ENCODE results near the gene ADIG.

The ADIG gene

DNA sequence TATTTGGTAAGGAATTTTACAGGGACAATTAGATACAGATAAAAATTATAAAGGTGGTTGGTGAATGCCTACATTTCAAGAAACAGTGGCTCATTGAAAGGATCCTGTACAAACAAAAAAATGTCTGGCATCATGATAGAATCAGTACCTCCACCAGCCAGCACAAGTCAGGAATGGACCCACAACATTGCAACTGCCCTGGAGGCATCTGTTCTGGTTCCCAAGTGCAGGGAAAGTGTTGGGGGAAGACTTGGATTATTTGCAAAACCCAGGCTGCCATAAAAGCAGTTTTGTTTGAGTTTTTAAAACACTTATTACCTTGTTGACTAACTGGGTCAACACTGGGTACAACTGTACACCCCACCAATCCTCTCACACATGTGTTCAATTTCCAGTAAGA lies 44.9 kb downstream of the ADIG start:
- intact Hi-C loops (cut with DNase I): no loop called here
- DNase-seq: no peak

DNA sequence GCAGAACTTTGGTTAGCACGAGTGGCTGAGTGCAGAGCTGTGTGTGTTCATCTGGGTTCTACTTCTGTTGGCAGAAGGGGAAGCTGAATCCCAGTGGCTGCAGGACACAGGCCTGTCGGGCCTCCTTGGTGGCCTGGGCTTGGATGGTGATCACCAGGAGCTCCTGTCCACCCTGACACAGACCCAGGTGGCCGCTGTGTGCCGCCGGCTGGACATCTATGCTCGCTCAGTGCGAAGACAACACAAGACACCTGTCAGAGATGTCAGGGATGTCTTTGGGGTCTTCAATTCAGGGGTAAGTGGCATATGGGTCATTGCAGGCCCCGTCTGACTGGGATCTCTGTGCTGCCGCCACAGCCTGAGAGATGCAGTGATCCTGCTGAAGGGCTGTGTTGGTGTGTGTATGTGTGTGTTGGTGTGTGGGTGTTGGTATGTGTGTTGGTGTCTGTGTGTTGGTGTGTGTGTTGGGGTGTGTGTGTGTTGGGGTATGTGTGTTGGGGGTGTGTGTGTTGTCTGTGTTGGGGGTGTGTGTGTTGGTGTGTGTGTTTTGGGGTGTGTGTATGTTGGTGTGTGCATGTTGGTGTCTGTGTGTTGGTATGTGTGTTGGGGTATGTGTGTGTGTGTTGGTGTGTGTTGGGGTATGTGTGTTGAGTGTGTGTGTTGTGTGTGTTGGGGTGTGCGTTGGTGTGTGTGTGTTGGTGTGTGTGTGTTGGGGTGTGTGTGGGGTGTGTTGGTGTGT lies 46.1 kb downstream of the ADIG start:
- intact Hi-C loops (cut with DNase I): no loop called here
- DNase-seq: no peak

DNA sequence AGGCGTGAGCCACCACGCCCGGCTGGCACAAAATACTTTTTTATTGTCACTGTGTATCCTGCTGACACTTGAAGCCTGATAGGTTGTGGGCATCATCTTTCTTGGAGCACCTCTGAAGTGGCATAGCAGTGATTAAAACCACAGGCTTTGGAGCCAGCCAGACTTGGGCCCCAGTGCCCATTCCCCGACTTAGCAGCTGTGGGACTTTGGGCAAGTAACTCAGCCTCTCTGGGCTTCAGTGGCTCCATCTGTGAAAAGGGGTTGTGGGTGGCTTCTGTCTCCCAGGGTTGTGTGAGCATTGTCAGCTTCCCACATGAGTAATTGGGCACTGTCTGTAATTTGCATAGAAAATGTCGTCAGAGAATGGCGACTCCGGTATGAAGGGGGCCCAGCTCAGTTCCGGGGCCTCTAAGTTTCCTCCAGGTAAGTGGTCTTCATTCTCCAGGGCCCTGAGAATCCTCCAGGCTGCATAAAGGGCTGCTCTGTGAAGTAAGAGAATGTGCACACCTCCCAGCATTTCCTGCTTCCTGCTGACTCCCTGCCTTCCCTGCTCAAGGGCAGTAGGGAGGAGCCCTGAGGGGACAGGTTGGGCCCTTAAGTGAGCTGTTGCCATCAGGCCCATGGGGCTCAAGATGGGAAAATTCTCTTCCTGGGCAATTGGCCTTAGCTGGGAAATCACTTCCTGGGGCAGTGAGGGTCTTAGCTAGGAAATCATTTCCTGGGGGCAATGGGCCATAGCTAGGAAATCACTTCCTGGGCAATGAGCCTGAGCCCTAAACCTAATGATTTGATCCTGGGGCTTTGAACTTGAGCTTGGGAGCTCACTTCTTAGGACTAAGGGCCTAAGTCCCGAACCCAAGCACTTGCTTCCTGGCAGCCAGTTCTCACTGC lies 47.8 kb downstream of the ADIG start:
- intact Hi-C loops (cut with DNase I): no loop called here
- DNase-seq: no peak

DNA sequence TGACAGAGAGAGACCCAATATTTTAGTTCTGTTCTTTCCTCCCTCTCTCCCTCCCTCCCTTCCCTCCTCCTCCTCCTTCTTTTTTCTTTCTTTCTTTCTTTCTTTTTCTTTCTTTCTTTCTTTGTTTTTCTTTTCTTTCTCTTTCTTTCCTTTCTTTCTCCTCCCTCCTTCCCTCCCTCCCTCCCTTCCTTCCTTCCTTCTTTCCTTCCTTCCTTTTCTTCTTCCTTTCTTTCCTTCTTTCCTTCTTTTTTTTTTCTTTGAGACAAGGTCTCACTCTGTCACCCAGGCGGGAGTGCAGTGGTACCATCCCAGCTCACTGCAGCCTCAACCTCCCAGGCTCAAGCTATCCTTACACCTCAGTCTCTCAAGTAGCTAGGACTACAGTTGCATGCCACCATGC lies 49.0 kb downstream of the ADIG start:
- intact Hi-C loops (cut with DNase I): no loop called here
- no peak for DNase-seq

DNA sequence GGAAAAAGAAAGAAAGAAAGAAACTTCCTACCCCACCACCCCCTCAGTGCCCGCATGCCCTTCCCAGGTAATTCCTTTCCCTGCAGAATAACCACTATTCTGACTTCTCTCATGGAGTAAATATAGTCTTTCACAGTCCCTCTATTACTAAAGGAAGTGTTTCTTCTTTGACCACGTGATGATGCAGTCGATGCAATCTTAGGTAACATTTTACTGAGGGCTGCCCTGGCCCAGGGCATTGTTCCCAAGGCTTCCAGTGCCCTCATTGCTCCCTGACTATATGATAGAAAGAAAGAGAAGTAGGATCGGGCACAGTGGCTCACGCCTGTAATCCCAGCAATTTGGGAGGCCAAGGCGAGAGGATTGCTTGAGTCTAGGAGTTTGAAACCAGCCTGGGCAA lies 49.7 kb downstream of the ADIG start:
- DNase-seq: no peak
- intact Hi-C loops (cut with DNase I): no loop called here

DNA sequence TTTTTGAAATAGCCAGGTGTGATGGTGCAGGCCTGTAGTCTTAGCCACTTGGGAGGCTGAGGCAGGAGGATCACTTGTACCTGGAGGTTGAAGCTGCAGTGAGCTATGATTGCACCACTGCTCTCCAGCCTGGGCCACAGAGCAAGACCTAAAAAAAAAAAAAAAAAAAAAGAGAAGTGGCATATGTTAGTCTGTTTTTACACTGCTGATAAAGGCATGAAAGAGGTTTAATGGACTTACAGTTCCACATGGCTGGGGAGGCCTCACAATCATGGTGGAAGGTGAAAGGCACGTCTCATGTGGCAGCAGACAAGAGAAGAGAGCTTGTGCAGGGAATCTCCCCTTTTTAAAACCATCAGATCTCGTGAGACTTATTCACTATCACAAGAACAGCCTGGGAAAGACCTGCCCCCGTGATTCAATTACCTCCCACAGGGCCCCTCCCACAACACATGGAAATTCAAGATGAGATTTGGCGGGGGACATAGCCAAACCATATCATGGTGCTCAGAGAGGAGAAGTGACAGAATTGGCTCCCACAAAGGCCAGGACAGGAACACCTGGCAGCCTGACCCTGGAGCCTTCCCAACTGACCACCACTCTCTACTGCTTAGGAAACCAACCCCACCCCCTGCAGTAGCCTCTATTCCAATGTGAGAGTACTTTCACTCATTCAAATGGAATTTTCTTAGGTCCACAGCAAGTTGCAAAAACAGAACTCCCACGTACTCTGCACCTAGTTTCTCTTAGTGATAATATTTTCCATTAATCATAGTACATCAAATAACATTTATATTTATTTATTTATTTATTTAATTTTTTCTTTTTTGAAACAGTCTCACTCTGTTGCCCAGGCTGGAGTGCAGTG lies 50.4 kb downstream of the ADIG start:
- intact Hi-C loops (cut with DNase I): no loop called here
- DNase-seq: peak in 2 of 42 donors; percentile 7 to 15

DNA sequence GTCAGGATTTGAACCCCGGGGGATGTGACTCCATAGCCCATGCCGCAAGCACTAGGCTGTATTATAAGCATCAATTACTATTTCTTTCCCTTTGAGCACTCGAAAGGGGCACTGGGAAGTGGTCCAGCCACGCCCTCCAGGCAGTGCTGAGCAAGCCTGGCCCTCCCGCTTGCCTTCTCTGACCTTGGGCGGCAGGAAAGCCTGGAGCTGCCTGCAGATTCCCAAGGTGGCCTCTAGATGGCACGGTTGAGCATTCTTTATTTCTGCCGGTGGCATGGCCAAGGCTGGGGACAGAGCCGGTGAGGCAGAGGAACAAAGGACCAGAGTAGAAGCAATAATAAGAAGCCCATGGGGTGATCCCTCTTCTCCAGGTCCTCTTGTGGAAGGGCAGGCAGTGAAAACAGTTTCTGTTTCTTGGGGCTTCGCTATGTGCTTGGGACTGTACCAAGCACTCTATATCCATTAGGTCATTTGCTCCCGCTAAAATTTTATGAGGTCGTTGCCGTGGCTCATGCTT lies 52.6 kb downstream of the ADIG start:
- peak in 38 of 42 donors; percentile 13 to 80 (median 48) for DNase-seq
- intact Hi-C loops (cut with DNase I): no loop called here

DNA sequence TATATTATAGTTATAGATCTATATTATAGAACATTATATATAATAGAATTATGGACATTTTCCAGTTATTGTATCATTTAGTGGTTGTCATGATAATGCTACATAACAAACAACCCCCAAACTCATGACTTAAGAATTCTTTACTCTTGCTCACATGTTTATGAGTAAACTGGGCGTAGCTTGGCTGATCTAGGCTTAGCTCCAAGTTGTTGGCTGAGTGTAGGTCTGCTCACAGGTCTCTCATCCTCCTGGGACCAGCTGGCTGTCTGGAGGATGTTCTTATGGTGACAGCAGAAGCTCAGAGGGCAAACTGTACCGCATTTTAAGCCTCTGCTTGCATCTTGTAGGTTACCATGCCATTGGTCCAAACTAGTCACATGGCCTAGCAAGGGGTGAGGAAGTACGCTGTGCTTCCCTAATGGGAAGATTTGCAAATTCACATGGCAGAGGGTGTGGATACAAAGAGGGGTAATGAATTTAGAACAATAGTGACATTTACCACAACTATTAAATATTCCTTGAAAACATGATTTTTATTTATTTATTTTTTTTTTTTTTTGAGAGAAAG lies 54.8 kb downstream of the ADIG start:
- DNase-seq: no peak
- intact Hi-C loops (cut with DNase I): no loop called here

Measured in head of caudate nucleus (tissue), 42 donors.